MG63 (cell line): ENCODE results near the gene CCBE1. TPM values are rescaled to one million over a fixed set of nuclear protein-coding genes. Genes with fewer than 3 reads are reported as not detected.

Experiments
- DNase-seq: peaks from one replicate; pipeline ENCODE4 v3.0.0-alpha.2; 2020
- H3K27me3 ChIP-seq: fragments of 250-450 bp; sonication (Bioruptor Pico); 2 replicates; pipeline ENCODE4 v1.5.1; 2020; ENCODE audit warnings: mild to moderate bottlenecking, moderate library complexity
- H3K36me3 ChIP-seq: fragments of 250-450 bp; sonication (Bioruptor Pico); 2 replicates; pipeline ENCODE4 v1.5.1; 2020; ENCODE audit warnings: mild to moderate bottlenecking, moderate library complexity
- H3K4me3 ChIP-seq: fragments of 250-450 bp; sonication (Bioruptor Pico); 2 replicates; pipeline ENCODE4 v1.5.1; 2020; ENCODE audit warnings: mild to moderate bottlenecking, moderate library complexity
- H3K9me3 ChIP-seq: fragments of 250-450 bp; sonication (Bioruptor Pico); 2 replicates; pipeline ENCODE4 v1.5.1; 2020; ENCODE audit warnings: mild to moderate bottlenecking, moderate library complexity
- total RNA-seq: library from RNA; depleted of rRNA; stranded (reverse); fragments of >200 nt; shearing (Covaris generic); gene quantifications from 2 replicates; pipeline ENCODE4 v1.2.3, GENCODE V29; 2014; ENCODE audit warnings: low replicate concordance; rRNA removed

The CCBE1 gene
- total RNA-seq, 1 experiment from 2014 or later = 26.3 TPM

DNA sequence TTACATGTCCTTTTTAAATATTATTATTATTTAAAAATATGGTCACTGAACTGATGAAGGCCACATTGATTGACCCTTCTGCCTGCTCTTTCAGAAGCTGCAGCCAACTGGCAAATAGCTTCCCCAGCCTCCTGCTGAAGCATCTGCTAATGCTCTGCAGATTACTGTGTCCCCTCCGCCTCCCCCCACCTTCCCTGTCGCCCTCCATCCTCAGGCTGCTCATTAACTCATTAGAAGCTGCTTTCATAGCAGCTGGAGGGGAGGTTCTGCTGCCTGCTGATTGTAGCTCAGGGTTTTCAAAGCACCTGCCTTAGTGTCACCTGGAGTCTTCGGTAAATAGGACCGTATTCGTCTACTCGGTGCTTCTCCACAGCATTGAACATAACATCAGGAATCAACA is 313.4 kb downstream of the CCBE1 start:
- no peak for DNase-seq
- Histone ChIP-seq H3K4me3 (no peak overlapping the region), H3K36me3 (no peaks in the 10 kb centered on the region), H3K9me3 (no peaks in the 10 kb centered on the region), H3K27me3 (no peaks in the 10 kb centered on the region)

DNA sequence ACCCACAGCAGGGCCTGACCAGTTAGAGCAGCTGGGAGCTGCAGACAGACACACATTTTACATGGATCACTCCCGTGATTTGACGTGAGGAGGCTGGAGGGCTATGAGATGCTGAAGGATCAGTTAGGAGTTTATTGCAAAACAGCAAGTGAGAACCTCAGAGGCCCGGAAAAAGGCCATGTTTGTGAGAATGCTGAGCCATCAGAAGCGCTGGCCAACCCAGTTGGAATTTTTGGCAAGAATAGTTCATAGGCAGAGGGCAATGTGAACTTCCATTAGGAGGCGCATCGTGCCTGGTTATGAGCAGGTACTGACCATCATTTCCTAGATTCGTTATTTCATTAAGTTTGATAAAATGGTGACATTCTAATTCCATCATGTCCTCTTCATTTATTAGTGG is 314.8 kb downstream of the CCBE1 start:
- H3K27me3 ChIP-seq = no peaks in the 10 kb centered on the region
- no peak overlapping the region for H3K4me3 ChIP-seq
- no peak for DNase-seq
- H3K36me3 ChIP-seq = no peaks in the 10 kb centered on the region
- H3K9me3 ChIP-seq = no peaks in the 10 kb centered on the region

DNA sequence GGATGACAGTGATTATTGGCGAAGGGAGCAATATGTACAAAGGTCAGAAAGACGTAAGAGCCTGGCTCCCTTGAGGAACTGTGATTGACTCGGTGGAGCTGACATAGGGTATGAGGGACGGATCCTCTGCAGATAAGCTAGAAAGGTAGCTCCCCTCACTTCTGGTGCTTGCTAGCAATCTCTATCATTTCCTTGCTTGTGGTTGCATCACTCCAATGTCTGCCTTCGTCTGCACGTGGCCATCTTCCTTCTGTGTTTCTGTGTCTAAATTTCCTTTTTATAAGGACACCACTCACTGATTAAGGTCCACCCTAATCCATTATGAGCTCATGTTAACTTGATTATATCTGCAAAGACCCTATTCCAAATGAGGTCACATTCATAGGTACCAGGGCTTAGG is 315.3 kb downstream of the CCBE1 start:
- Histone ChIP-seq H3K27me3 (no peaks in the 10 kb centered on the region), H3K9me3 (no peaks in the 10 kb centered on the region), H3K36me3 (no peaks in the 10 kb centered on the region), H3K4me3 (no peak overlapping the region)
- DNase-seq = no peak

Other genes with a start within 250 kb of the CCBE1 start
- gene PMAIP1, start 202.6 kb upstream of the CCBE1 start, total RNA-seq = 14.1 and 17.6 TPM in 2 replicates